GM21528 (cell line): ENCODE data around the gene ASB11.

Experiments
- ATAC-seq: cut with Tn5 transposase; IDR thresholded peaks from one replicate; pipeline ENCODE4 v1.9.1; 2021; ENCODE audit warnings: mild to moderate bottlenecking, moderate library complexity; ENCODE audit not compliant: unreplicated experiment, low FRiP score

The ASB11 gene, protein sequence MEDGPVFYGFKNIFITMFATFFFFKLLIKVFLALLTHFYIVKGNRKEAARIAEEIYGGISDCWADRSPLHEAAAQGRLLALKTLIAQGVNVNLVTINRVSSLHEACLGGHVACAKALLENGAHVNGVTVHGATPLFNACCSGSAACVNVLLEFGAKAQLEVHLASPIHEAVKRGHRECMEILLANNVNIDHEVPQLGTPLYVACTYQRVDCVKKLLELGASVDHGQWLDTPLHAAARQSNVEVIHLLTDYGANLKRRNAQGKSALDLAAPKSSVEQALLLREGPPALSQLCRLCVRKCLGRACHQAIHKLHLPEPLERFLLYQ

DNA sequence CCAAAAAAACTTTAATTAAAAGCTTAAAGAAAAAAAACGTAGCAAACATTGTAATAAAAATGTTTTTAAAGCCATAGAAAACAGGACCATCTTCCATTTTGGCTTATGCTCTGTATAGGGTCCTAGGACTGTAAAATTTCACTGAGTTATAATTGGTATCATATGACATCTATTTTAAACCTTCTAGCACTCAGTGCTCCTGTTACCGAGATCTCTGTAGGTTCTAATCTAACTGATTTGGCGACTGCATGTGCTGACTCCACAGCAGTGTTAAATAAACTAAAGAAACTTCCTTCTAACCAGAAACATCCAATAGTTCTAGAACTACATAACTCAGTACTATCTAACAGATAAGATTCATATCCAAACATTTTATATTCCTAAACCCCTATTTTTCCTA lies at the start of gene ASB11:
Gene ASB11 (minus strand): TSS at position 132 of the 400 bp plus-strand sequence. CDS start 35 bp downstream, at position 97.
- ATAC-seq: no peak

DNA sequence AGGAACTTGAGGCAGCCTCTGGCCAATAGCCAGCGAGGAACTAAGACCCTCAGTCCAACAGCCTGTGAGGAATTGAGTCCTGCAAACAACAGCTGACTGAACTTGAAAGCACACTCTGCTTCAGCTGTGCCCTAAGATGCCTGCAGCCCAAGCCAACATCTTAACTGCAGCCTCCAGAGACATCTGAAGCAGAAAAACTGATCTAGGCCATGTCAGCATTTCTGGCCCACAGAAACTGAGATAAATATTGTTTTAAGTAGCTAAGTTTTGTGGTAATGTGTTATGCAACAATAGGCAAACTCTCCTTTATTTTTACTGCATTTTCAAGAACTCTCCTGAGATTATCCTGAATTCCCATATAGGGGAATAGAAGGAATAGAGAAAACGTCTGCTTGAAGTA lies 44.3 kb upstream of the ASB11 start:
- no peak for ATAC-seq

DNA sequence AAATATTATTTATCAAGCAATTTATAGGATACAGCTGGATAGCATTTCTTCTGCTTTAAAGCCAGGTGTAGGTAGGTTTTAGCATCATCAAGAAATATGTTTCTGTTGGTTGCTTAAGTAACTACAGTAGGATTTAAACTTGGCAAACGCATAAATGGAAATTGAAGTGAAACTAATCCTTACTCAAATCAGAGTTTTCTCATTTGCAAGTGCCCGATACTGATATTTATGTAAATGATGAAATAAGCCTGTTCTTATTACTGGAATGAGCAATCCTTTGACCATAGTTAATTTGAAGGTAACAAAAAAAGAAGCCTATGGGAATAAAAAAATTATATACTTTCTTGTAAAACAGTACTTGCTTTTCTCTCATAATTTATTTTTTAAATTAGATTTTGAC lies 43.1 kb upstream of the ASB11 start:
- no peak for ATAC-seq

DNA sequence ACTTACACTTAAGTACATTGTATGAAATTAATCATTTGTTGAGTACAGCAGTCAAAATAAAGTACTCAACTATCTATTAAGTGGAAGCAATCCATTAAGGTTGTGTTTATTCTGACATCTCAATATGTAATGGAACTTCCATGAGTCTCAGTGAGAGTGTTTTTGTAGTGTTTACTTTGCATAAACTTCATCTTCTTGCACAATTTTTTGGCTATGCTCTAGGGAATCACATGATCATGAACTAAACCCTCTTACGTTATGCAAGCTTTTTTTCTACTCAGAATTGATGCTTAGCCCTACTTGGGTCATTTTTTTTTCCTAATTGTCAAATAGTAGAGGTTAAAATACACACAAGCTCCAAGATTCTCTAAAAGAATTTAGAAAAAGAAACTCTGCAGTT lies 41.0 kb upstream of the ASB11 start:
- no peak for ATAC-seq

DNA sequence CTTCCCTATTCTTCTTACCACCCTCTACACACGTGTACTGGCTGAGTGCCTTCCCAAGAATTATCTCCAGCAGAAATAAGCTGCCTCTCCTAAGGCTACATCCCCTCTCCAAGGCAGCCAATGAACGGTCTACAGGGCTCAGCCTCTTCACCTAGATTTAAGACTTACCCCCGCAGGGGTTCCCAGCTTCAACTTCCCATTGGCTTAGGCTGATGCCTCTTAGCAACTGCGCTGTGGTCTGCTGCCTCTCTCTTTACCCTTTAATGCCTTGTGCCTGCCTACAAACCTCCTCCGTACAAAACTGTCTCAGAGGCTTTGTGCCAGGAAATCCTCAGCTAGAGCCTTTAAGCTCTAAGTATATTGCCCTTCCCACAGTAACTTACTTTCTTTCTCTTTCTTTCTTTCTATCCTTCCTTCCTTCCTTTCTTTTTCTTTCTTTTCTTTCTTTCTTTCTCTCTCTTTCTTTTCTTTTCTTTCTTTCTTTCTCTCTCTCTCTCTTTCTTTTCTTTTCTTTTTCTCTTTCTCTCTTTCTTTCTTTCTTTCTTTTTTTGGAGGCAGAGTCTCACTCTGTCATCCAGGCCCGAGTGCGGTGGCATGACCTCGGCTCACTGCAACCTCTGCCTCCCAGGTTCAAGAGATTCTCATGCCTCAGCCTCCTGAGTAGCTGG lies 35.0 kb upstream of the ASB11 start:
- no peak for ATAC-seq

DNA sequence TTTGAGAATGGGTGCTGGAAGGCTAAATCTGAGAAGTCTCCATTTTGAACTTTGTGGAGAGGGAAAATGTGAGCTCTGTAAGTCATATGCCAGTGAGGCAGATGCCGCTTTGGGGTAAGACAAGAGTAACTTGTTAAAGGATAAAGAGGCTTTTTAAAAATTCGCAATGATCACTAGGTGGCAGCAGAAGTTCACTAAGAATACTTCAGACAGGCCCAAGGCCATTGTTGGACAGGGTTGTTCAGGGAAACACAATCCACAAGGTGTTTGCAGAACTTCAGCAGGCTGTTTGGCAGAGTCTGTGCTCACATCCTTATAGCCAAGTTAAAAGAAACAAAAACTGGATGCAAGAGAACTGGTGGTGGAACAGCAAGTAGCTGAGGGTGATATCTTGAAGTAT lies 33.6 kb upstream of the ASB11 start:
- no peak for ATAC-seq

DNA sequence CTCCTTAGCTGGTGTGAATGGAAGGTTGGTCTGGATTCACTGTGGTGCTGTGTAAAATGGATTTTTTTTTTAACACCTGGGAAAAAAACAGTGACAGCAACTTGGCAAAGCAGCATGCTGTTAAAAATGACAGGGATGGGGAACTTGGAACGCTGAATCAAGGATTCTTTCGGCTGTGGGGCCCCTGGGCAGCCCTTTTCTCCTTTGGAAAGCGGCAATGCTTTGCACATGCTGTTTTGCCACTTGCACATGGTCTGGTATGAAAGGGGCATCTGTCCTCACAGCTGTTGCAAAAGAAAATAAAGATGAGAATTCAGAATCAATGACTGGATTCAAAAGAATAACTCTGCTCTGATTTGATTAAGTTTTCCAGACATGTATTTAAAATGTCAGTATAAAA lies 30.5 kb upstream of the ASB11 start:
- no peak for ATAC-seq

DNA sequence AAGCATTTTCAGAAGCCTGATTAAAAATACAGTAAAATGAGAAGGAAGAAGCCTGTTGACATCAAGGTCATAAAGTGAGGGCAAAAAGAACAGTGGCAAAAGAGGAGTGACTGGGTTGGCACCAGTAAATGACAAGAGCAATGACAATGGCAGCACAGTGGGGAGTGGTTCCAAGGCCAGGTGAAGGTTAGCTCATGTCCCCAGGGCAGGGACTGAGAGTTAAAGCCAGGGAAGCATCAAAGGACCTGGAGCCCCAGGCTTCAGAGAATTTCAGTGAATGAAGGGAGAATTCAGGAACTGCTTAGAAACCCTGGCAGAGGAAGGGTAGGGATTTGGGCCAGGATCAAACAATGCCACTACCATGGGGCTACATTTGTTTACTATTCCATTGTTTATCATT lies 28.7 kb upstream of the ASB11 start:
- no peak for ATAC-seq

DNA sequence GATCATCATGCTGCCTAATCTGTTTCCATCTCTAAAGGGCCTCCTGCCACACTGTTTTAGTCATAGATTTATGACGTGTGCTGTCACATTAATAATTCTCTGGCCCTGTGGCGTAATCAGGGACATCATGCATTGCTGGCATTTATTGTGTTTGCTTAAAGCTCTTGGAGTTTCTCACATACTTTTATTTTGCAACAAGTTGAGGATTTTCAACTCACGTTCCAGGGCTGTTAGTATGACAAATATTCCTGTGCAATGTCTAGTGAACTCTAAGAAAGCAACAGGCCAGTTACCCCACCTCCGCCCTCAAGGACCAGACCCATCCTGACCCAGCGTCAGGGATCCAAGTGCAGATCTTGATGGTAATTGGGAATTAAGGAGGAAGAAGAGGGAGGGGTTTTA lies 27.6 kb upstream of the ASB11 start:
- no peak for ATAC-seq

DNA sequence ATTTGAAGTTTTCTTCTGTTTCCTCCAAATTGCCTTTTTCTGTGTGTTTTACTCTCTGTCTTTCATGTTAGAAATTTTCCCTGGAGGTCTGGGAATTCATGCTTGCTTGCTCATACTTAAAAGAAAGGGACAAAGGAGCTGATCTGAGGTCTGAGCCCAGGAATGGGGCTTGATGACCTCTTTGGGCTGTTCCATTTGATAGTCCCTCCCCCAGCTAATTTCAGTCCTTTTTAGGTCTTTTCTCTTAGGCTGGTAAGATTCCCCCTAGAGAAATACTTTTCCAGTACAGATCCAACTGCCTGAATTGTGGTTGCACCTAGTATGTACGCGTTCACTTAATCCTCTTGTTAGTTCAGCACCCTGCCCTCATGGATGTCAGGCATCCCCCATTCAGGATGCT lies 25.4 kb upstream of the ASB11 start:
- no peak for ATAC-seq

DNA sequence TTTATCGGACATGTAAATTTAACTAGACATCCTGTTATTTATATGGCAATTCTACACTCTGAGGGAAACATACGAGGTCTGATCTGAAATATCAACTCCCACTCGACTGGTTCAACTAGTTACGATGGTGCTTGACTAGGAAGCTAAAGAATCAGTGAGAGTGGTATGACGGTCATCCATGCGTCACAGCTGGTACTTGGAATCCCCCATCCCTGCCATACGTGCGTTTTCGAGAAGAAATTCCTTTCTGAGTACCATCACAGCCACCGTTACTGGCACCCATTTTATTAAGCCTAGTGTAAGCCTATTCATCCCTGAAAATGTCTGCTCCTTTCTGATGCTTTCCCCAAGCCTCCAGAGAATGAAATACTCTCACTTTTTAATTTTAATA lies 20.6 kb upstream of the ASB11 start:
- no peak for ATAC-seq

DNA sequence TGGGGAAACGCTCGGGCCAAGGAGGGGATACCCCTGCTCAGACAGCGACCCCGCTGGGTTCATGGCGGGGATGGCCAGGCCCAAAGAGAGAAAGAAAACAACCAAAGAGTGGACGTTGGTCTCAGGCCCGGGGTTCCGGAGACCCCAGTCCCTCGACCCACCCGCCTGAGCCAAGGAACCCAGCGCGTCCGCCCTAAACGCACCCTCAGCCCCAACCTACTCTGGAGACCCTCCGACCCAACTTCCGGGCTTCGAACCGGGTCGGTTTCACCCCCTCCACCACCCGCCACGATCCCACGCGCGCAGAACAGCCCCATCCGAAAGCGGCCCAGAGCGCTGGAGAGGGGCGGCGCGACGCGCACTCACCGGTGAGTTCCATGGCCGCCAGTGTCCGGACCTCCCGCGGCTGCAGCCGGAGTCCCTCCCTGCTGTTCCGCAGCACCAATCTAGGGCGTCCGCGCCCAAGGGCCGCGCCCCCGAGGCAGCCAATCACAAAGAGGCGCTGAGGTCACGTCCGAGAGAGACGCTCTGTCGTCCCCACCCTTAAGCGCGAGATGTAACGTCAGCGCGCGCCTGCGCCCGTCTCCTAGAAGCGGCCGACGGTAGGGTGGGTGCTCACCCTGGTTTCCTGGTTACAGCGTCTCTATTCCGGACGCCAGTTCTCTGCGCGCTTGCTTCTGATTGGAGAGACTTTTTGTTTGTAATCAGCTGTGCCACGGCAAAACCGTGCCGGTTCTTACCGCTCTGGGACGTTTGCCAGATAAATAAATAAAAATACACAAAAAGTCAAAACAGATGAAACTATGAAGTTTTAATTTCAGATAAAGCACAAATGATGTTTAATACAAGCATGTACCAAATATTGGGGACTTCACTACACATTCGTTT lies 19.9 kb upstream of the ASB11 start, which contains the start of gene PIGA:
Gene PIGA (minus strand): TSS at position 389 of the 888 bp plus-strand sequence. CDS start 3,593 bp downstream, outside the sequence.
- ATAC-seq: peak; percentile 100

DNA sequence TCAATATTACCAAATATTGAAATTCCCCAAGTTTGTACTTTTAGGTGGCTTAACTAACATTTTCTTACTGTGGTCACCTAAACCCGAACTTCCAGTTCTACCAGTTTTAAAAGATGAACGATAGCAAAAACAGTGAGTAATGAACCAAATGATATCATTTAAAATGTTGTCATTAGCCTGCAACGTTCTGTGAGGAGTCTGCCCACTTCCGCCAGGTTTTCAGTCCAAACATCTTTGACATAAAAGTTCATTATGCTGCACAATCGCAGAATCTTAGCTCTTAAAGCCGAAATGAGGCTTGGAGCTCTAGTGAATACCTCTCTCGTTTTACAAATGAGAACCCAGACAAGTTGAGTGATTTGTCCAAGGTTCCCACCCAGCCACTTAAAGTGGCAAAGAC lies 19.1 kb upstream of the ASB11 start:
- no peak for ATAC-seq

DNA sequence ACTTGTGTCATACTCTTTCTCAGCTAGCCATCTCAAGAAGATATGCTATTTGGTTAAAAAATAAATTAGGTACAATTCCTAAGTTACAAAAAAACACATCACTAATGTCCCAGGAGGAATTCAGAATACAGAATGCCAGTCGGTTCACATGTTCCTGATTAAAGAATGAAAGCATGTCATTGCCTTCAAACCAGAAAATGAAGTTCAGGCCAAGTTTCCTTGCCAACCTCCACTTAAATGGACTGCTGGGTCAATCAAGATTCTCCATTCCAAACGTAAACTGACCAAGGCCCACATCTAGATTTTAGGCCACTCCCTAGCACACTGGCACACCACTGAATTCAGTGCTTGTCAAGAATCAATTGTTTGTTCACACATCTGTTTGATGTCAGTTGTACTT lies 13.4 kb upstream of the ASB11 start:
- no peak for ATAC-seq

DNA sequence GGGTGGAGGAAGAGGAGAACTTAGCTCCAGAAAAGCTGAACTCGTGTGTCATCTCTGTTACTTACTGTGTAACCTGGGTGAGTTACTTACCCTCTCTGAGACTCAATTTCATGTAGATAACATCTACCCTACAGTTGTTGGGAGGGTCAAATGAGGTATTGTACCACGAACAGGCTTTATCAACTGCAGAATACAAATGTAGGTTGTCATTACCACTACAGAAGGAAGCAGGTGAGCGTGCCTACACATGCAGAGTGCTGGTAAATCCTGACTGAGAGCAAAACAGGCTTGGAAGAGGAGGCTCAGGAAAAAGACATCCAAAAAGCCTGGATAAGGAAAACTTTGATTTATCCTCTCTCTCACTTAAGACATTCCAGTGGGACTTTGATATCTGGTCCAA lies 12.7 kb upstream of the ASB11 start:
- no peak for ATAC-seq

DNA sequence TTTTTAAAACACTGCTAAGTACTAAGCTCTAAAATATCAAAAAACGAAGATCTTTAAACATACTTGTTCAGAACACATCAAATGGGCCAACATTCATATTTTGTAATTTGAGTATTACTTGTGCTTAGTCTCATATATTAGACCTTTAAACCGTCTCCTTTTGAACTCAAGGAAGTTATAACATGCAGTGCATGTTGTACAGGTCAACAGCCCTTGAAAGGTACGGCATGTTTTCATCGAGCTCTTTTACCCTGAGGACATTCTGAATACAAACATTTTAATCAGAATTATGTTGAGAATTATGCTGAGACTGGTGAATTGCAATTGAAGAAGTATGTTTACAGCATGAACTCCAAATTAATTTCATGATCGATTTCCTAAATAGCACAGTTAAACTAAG lies 7.0 kb upstream of the ASB11 start:
- ATAC-seq: no peak

DNA sequence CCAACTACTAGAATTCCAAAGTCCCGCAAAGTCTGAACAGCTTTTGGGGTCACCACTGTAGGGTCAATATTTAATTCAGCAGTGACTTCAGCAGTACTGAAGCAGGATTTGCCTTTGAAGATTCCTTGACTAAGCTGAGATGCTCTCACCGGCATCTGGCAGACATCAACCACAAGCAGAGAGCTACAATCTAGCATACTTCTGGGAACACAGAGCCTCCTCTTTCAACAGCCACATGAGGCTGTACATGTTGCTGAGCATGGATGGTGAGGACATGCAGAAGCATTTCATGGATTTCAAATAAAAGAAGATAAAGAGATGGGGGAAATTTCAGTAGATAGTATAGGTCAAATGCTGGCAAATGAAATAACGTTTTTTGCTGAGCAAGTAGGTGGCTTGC lies 6.6 kb upstream of the ASB11 start:
- ATAC-seq: no peak

DNA sequence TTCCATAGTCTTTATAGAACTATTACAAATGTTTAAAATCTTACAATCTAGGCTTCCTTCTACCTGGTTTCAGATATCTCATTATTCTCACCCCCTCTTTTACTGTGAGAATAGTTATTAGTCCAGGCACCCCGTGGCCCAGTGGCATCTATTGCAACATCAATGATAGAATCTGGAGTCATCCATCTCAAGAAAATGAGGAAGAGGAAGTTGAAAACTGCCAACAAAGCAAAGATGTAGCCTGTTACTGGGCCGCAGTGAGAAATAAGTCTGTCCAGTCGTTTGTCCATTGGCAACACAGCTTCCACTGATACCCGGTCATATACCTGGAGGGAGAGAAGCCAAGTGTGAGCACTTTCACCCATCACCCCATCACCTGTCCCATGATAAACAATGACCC lies 6.0 kb upstream of the ASB11 start:
- ATAC-seq: no peak

DNA sequence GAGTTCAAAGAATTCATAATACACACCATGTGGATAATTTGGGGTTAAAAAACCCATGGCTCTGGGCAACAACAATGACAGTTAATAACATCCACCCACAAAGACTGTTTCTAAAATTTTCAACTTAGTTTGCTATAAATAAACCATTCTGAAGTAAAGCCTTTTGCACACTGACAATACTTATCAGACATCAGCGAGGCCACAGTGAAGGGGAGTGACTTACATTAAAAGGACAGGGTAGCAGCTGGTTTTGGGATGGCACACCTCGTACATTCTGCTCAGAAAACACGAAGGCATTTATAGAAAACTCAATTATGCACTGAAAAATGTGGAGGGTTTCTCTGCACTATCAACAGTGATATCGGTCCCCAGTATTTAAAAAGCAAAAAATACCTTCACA lies 4.9 kb upstream of the ASB11 start:
- ATAC-seq: no peak

DNA sequence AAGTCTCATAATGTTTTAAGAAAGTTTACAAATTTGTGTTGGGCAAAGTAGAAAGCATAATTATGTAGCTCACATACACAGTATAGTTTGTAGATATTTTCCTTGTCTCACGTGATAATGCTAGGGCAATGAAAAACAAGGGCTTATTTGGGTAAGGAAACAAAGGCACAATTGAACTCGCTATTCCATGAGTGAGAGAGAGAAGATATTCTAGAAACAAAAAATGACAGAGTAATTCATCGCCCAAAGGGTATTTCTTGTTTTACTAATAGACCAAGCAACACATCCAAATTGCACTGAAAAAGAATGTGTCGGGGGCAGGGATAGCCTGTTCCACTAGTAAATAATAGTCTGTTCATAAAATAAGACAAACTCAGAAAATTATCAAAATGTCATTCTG lies 3.6 kb upstream of the ASB11 start:
- ATAC-seq: no peak

DNA sequence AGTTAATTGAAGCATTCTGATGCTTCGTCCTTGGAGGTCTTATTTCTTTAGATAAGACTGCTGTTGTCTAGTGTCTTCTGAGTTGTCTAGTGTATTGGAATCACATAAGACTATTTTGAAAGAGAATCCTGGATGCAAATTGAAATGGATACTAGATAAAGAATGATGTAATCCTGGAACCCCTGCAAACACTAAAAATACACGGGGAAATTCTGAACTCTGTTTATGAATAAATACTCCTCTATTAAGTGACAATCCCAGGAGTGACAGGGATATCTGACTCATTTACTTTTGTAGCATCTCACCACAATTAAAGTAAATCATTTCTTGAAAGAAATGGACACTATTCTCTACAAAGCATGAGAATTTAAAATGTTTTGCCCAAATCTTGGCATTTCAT lies 968 bp downstream of the ASB11 start:
- no peak for ATAC-seq
